Tongue (tissue), 2 donors: ENCODE measurements around the gene ANK3. TPM values are rescaled to one million over a fixed set of nuclear protein-coding genes. Genes with fewer than 3 reads are reported as not detected.

Experiments
- small RNA-seq: library from RNA; depleted of rRNA; stranded (forward); fragments of <200 nt; gene quantifications from one replicate; pipeline ENCODE3, GENCODE V24; 2014; ENCODE audit warnings: low replicate concordance
- total RNA-seq: library from RNA; depleted of rRNA; stranded (reverse); fragments of >200 nt; gene quantifications from one replicate; pipeline ENCODE4 v1.2.3, GENCODE V29; 2014

Gene ANK3
- total RNA-seq, 1 donor from 2014 or later: 148 TPM

Small RNA genes within 50 kb of the gene (small RNA-seq; reads per million reads assigned to genes)
- not detected for gene RF00019
